NK-92 treated with Interleukin-12 subunit alpha and Interleukin-12 subunit beta, amount 100 ng/mL, for 24 hours (cell line): ENCODE measurements around the gene VIPR2.
"Not testable (repeated sequence)": the region's sequence is repeated elsewhere in the genome, so short reads cannot be mapped to it uniquely, and the experiment has no call there.

Experiments used
- DNase-seq: peaks from one replicate; lab custom pipeline; 2025; lab: John Stamatoyannopoulos, UW

The VIPR2 gene

GRCh38 chr7:159091480-159092475 is 52.9 kb downstream of the VIPR2 start:
- DNase-seq, result no peak

- no peak for DNase-seq
Observed at GRCh38 chr7:159091041-159091440, 53.6 kb downstream of the VIPR2 start.

GRCh38 chr7:159088016-159088865 is 56.4 kb downstream of the VIPR2 start:
- no peak for DNase-seq

GRCh38 chr7:159086301-159086925 is 58.3 kb downstream of the VIPR2 start:
- no peak for DNase-seq

DNA sequence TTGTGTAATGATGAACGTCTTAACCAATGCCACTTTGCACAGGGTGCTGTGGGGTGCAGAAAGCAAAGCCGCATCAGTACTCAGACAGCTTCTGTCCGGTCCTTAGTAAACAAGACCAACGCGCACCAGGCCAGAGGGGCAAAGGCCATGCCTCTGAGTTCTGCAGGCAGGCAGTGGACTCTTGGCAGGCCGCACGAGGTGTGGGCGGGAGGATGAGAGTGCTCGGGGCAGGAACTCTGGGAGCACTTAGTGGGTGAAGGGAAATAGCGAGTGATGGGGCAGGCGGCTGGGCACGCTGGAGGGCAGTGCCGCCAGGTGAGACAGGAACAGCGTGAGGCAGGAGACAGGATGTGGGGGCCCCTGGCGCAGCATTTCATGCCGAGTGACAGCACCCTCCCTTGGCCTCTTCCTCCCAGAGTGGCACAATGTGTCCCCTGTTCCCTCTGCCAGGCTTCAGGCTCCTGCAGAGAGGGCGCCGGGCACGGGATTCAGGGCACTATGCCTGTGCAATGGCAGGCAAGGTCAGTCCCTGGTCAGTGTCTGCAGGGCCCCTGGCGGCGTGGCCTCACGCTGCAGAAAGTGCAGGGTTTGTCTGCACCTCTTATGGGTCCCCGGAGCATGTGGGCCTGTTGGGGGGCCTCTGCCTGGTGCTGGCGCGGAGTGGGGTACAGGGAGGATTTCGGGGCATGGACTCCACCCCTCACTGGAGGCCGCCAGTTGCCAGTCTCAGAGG is 60.4 kb downstream of the VIPR2 start:
- DNase-seq, result no peak

- no peak for DNase-seq
Observed at GRCh38 chr7:159083698-159084068, 61.0 kb downstream of the VIPR2 start.

DNA sequence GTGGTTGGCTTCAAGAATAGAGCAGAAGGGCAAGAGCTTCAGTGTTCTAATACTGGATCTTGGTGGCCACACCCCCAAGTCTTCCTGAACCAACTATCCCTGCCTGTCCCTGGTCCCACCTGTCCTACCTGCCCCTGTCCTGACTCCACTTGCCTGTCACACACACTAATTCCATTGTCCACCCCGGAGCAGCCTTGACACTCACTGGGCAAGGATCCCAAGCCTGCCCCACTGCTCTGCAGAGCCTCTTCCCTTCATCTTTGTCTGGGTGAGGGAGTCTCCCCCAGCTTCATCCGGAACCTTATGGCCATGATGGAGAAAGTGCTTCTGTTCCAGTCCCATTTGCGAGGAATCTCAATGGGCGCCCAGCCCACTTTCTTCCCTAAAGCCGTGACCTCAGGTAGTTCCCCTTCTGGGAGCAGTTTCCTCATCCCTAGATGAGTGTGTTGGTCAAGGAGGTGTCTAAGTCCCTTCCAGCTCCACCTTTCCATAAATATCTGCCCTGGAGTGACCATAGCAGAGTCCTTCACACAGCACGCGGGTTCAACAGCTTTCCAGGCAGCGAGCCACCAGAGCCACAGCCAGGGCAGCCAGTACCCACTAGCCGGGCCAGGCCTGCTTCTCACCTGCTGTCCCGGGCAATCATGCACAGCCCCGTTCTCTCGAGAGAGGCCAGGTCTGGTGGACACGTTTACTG is 61.5 kb downstream of the VIPR2 start:
- DNase-seq, result no peak

DNA sequence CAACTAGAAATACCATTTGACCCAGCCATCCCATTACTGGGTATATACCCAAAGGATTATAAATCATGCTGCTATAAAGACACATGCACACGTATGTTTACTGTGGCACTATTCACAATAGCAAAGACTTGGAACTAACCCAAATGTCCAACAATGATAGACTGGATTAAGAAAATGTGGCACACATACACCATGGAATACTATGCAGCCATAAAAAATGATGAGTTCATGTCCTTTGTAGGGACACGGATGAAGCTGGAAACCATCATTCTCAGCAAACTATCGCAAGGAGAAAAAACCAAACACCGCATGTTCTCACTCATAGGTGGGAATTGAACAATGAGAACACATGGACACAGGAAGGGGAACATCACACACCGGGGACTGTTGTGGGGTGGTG is 62.6 kb downstream of the VIPR2 start:
- not testable (repeated sequence) for DNase-seq

DNA sequence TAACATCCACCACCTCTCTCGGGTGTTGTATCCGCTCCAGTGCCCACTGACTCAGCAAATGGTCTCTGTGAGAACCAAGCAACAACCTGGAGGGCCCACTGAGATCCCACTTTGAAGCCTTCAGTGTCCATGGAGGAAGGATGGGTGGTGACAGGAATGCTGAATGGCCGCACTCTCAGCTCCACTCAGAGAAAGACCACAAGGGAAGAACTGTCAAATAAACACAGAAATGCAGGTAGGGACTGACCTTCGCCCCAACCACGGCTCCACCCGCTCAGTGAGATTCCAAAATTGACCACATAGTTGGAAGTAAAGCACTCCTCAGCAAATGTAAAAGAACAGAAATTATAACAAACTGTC is 65.8 kb downstream of the VIPR2 start:
- no peak for DNase-seq

GRCh38 chr7:159078193-159078910 is 66.3 kb downstream of the VIPR2 start:
- no peak for DNase-seq

- DNase-seq, result no peak
Observed at GRCh38 chr7:159076333-159076732, 68.3 kb downstream of the VIPR2 start.

- no peak for DNase-seq
Observed at GRCh38 chr7:159075563-159076238, 69.0 kb downstream of the VIPR2 start.

DNA sequence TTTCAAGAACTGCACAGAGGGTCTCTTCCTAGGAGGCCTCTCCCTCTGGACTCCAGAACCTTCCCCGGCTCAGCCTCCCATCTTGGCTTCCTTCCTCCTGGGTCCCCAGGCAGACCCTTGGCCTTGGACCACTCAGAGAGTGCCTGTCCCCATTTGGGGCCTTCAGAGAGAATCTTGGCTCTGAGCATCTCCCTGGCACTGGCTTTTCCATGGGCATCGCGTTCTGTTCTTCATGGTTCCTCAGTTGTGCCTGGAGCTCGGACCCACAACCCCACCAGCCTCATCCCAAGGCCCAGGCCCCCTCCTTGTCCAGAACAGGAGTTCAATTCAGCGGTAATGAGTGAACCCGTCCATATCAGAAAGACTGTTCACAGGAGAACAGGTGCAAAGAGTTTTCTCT is 73.4 kb downstream of the VIPR2 start:
- no peak for DNase-seq

- DNase-seq, result no peak
Observed at GRCh38 chr7:159070431-159071148, 74.1 kb downstream of the VIPR2 start.

DNA sequence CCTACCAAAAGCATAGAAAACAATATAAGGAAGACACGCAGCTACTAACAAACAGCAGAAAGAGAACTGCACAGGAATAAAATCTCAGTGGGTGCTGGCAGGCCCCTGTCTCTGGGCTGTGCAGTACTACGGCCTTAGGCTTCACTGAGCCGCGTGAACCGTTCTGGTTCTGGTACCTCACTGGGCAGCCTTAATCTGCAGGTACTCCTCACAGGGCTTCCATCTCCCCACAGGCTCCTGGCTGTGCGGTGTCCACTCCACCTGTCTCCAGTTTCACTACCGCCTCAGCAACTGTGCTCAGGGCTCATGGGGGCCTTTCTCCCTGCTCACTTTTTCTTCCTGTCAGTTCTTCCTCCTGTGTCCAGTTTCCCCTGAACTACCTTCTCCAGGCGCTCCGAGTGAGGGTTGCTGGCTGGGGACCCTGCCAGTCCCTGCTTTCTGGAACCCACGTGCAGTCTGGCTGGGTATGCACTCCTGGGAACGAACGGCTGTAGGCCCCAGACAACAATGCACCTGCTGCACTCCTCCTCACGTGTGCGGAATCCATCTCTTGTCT is 75.7 kb downstream of the VIPR2 start:
- no peak for DNase-seq

- no peak for DNase-seq
Observed at GRCh38 chr7:159068488-159068811, 76.2 kb downstream of the VIPR2 start.

DNA sequence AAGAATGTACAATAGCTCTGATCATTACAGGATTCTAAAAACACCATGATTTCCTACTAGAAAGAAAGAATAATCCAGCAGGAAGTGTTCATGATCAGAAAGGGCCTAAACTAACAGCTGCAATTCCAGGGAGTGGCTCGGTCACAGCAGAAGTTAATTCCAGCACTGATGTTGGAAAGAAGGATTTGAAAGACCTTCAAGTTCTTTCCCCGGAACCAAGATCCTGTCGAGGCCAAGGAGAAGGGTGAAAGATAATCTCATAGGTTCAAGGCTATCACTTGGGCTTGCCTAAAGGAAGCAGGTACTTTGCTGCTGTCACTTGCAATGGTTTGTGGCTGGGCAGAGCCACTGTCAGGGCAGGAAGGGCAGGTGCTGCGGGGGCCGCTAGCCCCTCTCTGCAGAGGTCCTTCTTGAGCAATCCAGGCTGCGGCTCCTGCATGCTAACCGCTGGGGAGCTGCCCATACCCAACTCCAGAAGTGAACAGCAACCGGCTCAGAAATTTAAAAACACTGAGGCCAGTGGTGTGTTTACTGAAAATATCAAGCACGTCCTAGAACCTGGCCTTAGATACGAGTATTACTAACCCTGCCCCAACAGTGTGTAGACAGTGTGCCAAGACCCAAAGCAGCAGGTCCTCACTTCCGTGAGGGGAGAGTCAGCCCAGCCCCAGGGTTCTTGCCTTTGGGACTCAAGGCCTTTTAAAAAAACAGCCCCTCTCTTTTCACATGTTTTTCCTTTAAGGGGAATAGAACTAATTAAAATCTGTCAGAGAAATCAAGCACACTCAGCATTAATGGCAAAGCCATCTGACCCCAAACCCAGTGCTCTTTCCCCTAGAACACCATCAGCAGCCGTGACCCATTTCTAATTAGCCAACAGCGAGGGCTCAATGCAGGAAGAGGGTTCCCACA is 76.8 kb downstream of the VIPR2 start:
- no peak for DNase-seq
